HG03039 (cell line): ENCODE data around the gene IFT22.
"Not testable (repeated sequence)": the region's sequence is repeated elsewhere in the genome, so short reads cannot be mapped to it uniquely, and the experiment has no call there.

Source experiments
- ATAC-seq: cut with Tn5 transposase; IDR thresholded peaks from one replicate; pipeline ENCODE4 v1.9.1; 2021; ENCODE audit warnings: mild to moderate bottlenecking, moderate library complexity; ENCODE audit not compliant: unreplicated experiment

The IFT22 gene

DNA sequence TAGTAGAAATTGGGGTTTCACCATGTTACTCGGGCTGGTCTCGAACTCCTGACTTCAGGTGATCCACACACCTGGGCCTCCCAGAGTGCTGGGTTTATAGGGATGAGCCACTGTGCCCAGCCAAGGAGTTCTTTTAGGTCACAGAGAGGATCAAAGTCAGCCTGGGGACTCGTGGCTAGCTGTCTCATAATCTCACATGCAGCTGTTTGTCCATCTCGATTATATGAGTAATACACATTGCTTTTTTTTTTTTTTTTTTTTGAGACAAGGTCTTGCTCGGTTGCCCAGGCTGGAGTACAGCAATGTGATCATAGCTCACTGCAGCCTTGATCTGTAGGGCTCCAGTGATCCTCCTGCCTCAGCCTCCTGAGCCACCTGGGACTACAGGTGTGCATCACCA is 2.2 kb downstream of the IFT22 start:
- ATAC-seq: no peak

DNA sequence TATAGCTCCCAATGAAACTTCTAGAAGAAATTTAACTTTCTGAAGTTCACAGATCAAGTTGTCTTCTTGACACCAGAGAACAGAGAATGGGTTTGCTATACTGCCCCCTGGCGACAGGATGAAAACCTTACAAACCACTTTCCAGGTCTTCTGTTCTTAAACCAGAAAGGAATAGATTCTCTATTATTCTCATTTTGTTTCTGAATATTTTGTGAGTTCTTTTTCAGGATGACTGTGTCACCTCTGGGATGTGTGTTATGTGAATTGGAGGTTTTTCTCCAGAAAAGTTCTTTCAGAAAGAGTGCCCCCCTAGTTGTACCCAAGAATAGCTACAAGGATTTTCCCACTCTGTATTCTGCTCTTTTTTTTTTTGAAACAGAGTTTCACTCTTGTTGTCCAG is 6.3 kb downstream of the IFT22 start:
- no peak for ATAC-seq

DNA sequence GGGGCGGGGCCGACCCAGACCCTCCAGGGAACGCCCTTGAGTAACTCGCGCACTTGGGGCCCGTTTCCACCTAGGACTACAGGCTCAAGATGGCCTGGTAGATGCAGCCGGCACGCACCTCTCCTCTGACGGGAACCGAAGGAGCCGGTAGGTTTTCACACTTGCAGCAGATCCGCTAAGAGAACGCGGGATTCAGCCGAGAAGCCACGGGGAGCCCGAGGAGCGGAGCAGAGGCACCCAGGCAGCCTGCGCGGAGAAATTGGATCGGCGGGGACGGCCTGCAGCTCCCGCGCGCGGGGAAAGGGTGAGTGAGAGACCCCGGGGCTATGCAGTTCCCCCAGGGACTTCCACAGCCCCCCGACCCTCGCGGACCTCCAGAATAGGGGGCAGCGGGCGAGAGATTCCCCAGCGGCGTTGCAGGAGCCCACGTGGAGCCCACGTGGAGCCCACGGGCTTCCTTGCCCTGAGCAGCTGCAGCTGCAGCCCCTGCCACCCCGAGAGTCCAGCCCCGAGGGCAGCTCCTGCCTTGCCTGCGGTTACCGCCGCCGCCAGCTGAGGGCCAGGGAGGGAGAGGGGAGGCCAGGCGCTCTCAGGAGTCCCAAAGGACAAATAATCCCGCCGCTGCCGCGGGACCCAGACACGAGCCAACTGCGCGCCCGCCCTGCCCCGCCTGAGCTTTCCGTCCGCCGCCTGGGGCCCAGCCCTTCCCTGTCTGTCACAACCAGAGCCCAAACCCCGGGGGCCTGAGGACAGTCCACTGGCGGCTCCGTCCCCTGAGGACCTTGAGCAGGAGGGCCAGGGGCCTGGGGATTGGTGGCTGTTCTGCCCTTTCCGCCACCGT is 13.1 kb downstream of the IFT22 start:
- ATAC-seq: no peak

DNA sequence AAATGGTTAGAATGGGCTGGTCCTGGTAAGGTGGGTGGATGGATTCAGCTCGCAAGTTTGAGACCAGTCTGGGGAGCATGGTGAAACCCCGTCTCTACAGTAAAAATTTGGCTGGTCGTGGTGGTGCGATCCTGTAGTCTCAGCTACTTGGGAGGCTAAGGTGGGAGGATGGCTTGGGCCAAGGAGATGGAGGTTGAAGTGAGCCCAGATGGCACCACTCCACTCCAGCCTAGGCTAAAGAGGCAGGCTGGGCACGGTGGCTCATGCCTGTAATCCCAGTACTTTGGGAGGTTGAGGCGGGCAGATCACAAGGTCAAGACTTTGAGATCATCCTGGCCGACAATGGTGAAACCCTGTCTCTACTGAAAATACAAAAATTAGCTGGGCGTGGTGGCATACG is 15.3 kb downstream of the IFT22 start:
- no peak for ATAC-seq

DNA sequence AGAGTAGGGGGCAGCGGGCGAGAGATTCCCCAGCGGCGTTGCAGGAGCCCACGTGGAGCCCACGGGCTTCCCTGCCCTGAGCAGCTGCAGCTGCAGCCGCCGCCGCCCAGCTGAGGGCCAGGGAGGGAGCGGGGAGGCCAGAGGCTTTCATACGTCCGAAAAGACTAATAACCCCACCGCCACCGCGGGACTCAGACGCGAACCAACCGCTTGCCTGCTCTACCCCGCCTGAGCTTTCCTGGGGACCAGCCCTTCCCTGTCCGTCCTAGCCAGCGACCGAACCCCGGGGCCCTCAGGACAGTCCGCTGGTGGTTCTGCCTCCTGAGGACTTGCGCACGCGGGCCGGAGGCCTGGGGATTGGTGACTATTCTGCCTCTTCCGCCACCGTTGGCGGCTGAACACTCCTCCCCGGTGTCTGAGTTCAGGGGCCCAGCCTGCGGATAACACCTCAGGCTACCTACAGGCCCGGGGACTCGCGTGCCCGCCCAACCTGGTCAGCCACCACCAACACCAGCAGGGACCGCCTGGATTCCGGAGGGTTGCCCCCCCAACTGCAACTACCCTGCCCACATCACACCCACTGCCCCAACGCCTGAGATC is 18.4 kb downstream of the IFT22 start:
- no peak for ATAC-seq

DNA sequence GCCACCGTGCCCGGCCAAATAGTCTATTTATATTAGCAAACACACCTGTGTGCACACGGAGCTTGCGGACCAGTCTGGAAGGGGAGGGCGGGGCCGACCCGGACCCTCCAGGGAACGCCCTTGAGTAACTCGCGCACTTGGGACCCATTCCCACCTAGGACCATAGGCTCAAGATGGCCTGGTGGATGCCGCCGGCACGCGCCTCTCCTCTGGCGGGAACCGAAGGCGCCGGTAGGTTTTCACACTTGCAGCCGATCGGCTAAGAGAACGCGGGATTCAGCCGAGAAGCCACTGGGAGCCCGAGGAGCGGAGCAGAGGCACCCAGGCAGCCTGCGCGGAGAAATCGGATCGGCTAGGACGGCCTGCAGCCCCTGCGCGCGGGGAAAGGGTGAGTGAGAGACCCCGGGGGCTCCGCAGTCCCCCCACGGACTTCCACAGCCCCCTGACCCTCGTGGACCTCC is 18.9 kb downstream of the IFT22 start:
- ATAC-seq: no peak

DNA sequence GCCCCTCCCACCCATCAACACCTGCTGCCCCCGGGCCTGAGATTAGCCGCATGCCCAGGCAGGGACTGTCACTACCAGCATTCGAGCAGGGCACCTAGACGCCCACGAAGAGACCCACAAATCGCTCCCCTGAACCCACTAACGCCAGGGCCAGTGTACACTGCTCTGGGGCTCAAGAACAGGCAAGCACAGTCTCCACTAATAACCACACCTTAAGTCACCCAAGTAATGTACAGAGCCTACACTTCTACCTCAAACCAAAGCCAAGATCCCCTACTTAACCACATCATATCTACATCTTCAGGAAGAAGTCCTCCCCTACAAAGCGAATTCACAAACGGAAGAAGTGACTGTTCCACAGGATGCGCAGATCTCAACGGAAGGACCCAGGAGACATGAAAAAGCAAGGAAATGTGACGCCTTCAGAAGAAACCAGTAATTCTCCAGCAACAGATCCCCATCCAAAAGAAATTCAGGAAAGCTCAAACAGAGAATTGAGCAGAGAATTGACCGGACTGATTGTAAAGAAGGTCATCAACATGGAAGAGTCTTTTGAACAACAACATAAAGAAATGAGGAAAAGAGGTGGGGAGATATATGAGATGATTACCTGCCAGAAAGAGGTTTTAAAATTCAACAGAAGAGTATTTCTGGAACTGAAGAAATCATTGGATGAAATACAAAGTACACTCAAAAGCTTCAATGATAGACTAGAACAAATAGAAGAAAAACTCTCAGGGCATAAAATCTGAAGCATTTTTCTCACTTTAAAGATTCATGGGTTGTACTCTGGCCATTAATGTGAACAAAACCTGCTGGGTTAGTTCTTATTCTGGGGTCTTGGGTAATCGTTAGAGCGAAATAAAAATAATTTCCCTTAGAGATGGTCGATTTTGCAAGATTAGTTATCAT is 20.9 kb downstream of the IFT22 start:
- no peak for ATAC-seq

DNA sequence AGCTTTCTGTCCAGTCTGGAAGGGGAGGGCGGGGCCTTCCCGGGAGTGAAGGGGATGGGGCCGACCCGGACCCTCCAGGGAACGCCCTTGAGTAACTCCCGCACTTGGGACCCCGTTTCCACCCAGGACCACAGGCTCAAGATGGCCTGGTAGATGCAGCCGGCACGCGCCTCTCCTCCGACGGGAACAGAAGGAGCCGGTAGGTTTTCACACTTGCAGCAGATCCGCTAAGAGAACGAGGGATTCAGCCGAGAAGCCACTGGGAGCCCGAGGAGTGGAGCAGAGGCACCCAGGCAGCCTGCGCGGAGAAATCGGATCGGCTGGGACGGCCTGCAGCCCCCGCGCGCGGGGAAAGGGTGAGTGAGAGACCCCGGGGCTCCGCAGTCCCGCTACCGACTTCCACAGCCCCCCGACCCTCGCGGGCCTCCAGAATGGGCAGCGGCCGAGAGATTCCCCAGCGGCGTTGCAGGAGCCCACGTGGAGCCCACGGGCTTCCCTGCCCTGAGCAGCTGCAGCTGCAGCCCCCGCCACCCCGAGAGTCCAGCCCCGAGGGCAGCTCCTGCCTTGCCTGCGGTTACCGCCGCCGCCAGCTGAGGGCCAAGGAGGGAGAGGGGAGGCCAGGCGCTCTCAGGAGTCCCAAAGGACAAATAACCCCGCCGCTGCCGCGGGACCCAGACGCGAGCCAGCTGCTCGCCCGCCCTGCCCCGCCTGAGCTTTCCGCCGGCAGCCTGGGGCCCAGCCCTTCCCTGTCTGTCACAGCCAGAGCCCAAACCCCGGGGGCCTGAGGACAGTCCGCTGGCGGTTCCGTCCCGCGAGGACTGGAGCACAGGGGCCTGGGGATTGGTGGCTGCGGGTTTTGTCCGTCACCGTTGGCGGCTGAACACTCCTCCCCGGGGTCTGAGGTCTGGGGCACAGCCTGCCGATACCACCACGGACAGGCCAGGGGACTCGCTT is 21.8 kb downstream of the IFT22 start:
- no peak for ATAC-seq

DNA sequence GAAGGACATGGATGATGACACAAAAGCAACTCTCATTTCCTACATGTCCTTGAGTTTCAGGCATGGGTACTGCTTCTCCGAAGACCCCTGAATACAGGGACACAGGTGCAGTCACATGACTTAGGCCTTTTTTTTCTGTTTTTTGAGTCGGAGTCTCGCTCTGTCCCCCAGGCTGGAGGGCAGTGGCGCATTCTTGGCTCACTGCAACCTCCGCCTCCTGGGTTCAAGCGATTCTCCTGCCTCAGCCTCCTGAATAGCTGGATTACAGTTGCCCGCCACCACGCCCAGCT is 26.8 kb downstream of the IFT22 start:
- ATAC-seq: no peak

DNA sequence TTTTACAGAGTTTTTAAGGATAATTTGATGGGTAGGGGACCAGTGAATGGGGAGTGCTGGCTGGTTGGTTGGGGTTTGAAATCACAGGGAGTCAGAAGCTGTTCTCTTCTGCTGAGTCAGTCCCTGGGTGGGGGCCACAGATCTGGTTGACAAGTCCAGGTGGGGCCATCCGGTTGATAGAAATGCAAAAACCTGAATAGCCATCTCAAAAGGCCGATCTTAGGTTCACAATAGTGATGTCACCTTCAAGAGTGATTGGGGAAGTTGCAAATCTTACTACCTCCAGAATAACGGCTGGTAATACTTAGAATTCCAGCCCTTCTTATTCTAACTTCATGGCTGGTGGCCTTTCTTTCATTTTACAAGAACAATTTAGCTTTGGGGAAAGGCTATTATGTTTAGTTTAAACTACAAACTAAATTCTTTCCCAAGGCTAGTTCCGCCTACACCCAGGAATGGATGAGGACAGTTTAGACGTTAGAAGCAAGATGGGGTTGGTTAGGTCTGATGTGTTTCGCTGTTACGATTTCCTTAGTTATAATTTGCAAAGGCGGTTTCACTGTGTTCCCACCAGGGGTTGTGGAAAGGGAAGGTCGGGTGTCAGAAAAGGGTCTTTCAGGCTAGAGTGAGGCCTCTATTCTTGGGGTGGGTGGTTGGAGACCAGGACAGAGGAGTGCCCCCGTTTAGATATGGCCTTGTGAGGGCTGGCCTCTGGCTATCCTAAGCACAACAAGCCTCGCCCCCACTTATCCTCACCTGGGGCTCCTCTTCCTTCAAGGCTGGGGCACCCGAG is 27.4 kb downstream of the IFT22 start:
- ATAC-seq: no peak

DNA sequence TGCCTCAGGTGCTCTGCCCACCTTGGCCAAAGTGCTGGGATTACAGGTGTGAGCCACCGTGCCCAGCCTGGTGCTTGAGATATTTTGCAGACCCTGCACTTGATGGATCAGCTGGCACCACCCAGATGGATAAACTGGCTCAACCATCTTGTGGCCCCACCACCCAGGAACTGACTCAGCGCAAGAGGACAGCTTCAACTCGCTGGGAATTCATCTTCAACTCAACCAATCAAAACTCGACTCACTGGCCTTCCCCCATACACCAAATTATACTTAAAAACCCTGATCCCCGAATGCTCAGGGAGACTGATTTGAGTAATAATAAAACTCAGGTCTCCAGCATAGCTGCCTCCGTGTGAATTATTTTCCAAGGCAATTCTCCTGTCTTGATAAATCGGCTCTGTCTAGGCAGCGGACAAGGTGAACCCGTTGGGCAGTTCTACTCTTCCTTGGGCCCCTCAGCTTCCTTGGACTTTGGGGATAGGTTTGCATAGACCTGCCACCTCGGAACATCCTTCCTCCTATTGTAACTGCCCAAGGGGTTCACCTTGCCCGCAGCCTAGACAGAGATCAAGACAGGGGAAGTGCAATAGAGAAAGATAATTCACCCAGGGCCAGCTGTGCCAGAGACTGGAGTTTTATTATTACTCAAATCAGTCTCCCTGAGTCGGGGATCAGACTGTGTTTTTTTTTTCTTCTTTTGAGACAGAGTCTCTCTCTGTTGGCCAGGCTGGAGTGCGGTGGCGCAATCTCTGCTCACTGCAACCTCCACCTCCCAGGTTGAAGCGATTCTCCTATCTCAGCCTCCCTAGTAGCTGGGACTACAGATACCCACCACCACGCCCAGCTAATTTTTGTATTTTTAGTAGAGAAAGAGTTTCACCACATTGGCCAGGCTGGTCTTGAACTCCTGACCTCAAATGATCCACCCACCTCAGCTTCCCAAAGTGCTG is 28.3 kb downstream of the IFT22 start:
- not testable (repeated sequence) for ATAC-seq

DNA sequence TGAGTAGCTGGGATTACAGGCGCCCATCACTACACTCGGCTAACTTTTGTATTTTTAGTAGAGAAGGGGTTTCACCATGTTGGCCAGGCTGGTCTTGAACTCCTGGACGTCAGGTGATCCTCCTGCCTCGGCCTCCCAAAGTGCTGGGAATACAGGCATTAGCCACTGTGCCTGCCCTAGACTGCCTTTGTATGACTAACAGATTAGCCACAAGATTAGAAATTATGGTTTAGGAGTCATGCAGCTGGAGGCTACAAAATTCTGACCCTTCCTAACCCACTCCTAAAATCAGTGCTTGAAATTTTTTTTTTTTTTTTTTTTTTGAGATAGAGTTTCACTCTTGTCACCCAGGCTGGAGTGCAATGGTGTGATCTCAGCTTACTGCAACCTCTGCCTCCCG is 29.0 kb downstream of the IFT22 start:
- not testable (repeated sequence) for ATAC-seq

DNA sequence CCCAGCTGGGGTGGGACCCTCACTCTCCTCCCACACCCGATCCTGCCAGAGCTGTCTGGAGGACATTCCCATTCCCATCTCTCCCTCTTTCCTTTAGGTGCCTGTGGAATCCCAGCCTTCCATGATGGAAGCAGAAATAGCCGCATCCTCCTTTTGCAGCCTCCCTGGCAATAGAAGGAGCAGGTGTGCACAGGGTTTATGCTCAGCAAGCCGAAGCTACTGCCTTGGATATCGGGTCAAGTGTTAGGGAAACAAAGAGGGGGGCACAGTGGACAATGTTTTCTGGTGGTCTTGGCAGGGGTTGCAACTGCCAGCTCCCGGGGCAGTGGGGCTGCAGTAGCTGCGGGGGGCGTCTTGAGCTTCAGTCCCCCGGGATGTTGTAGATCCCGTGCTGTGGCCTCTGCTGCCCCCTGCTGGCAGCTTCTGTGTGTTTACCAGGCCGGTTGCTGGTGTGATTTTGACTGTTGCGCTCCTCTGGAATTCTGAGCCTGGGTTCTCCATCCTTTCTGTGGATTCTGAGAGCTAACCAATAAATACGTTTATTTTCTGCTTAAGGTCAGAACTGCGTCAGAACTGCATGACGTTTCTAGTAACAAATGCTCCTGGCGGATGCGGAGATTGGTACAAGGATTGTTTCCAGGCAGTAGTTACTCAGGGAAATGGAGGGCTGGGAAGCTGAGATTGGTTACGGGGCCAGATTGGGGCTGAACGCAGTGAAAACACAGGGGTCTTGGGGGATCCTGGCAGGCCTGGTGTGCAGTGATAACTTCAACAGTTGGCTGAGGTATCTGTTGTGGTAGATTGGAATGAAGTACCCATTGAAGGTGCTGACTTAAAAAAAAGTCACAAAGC is 31.2 kb downstream of the IFT22 start:
- ATAC-seq: not testable (repeated sequence)

DNA sequence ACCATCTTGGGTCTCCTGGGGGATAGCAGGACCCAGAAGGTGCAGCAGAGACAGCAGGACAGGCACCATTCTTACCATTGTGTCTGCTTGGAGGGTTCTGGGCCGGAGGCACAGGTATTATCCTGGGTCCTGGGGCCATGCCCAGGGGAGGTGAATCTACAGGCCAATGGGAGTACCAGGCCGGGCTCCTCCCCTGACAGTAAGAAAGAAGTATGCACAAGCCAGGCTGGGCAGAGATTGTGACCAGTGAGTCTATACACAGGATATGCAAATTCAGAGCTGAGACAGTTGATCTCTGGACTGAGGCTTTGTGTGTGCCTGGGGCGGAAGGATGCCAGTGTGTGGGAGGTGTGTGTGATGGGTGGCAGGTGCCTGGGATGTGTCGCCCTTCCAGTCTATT is 31.9 kb downstream of the IFT22 start:
- ATAC-seq: not testable (repeated sequence)

DNA sequence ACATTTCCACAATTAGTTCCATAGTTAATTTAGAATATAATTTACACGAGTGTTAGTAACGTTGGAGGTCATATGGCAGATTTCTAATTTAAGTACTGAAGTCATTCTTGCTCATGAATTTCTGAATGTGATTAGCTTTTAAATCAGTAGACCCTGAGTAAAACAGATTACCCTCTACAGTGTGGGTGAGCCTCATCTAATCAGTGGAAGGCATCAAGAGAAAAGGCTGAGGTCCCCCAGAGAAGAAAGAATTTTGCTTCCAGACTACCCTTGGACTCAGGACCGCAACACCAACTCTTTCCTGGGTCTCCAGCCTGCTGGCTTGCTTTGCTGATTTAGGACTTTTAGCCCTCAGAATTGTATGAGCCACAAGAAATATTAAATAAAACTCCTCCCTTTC is 33.2 kb downstream of the IFT22 start:
- ATAC-seq: no peak

DNA sequence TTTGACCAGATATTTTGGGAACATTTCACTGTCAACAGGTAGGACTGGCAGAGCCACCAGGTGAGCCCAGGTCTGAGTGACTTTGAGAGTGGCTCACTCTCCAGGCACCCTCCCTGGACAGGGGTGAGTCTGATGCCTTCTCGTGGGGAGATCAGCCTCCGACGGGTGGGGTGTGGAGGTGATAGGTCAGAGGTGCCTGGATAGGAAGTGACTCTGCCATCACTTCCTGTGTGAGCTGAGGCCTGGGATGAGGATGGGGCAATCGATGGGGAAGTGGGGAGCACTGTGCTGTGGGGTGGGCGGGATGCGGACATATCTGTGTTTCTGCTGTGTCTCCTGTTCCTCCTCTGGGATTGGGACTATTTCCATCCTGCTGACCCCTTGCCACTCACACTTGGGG is 34.6 kb downstream of the IFT22 start:
- no peak for ATAC-seq

DNA sequence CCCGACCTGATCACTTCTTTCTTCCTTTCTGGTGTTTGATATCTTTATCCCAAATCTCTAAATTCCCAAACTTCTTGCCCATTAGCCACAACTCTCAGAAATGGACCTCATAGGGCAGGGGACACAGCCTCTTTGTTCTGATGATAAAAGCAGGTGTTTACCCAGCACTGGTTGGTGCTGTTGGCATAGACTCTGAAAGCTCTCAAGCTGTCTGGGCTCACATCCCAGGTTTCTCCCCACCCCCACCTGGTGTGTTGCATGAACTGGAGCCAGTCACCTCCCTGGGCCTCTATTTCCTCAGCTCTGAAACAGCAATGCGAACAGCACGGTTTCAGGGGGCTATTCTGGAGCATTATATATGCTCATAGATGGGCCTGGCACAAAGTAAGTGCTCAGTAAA is 35.7 kb downstream of the IFT22 start:
- ATAC-seq: not testable (repeated sequence)

DNA sequence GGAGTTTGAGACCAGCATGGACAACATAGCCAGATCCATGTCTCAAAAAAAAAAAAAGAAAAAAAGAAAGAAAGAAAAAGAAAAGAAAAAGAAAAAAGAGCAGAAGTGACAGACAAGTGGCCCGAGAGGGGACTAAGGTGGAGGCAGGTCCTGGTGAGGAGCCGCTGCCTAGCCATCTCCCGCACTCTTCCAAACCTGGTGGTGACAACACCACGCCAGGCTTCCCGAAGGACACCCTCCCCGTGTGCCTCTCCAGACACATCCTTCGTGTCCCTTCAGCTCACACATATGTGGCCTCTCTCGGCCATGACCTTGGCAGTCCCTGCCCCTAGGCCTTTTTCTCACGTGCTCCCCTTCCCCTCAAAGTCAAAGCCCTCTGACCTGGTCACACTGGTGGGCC is 36.4 kb downstream of the IFT22 start:
- ATAC-seq: no peak
